Measurements from ENCODE around the gene EPO.

DNA sequence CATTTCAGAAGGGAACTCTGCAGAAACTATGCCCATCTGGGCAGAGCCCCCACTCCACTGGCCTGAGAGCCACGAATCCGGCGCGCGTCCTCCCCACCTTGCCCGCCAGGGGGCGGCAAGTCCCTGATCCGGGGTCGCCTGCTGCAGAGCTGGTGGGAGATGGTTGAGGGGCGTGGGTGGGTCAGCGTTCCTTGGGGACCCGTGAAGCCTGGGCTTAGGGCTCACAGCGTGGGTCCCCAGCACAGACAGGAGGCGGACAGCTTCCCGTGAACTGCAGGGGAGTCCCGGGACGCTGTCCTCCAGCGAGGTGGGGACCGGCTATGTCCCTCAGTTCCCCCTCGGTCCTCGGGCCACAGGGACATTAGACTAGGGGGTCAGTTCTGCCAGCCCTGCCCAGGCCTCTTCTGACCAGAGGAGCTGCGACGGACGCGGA, 14.9 kb upstream of the EPO start:
- TF ChIP-seq POLR2AphosphoS5 (IDR thresholded peaks at IDR 0.05; ENCODE audit: borderline replicate concordance, low read depth, low read length) (no peak), EZH2 (IDR thresholded peaks at IDR 0.05) (no peak), FOXP2 (optimal IDR thresholded peaks at IDR 0.05; ENCODE audit: control extremely low read depth, extremely low read length, insufficient read depth) (no peak)

Measured in SK-N-MC (cell line).